HG03060 (cell line): ENCODE data around the gene NDUFS7.
"Not testable (repeated sequence)": the region's sequence is repeated elsewhere in the genome, so short reads cannot be mapped to it uniquely, and the experiment has no call there.

Experiments used
- ATAC-seq: cut with Tn5 transposase; IDR thresholded peaks from one replicate; pipeline ENCODE4 v1.9.1; 2021; ENCODE audit warnings: low read depth, moderate number of reproducible peaks; ENCODE audit not compliant: unreplicated experiment

NDUFS7 gene

DNA sequence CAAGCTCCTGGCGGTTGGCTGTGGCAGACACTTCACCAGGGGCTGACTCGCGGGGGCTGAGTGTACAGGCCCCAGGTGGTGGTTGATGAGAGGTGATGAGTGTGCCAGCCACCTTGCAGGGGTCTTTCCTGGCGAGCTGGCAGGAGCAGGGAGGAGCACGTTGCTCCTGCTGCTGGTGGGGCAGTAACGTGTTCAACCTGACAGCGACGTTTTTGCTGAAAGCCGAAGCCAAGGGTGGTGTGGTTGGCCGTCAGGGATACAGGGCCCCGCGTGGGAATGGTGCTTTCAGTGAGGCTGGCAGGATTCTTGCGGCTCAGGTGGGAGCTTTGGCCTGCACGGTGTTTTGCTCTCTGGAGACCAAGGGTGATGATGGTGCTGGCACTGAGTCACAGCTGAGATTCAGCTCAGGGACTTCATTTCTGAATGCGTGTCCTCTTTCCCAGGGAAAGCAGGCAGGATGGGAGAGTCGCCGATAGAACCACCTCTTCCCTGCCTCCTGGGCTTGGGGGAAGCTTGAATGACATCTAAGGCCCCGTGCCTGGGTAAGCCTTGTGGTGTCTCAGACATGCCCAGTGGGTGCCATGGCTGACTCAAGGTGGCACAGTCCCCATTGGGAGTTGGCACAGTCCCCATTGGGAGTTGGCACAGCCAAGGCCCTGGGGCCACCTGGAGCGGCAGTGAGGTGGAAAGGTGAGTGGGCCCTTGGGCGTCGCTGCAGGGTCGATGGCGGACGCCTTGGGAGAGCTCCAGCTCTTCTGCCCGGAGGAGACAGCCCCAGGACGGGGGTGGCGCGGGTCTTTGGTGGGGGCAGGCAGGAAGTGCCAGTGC, 32.5 kb downstream of the NDUFS7 start:
- no peak for ATAC-seq

DNA sequence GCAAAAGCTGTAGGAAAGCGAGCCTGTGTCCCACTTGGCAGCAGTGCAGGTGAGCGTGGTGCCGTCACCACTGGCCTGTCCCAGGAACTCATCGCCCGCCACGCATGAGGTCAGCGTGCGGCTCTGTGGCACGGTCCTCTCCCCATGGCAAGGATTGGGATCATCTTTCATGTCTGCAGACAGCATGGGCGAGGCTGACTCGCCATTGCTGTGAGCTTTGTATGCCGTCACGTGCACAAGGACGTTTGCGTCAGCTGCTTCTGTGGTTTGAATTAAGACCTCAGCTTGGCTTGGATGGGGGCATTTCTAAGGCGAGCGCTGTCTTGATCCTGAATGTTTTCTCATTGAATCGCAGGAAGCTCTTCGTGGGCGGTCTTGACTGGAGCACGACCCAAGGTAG, 33.4 kb downstream of the NDUFS7 start:
- no peak for ATAC-seq

DNA sequence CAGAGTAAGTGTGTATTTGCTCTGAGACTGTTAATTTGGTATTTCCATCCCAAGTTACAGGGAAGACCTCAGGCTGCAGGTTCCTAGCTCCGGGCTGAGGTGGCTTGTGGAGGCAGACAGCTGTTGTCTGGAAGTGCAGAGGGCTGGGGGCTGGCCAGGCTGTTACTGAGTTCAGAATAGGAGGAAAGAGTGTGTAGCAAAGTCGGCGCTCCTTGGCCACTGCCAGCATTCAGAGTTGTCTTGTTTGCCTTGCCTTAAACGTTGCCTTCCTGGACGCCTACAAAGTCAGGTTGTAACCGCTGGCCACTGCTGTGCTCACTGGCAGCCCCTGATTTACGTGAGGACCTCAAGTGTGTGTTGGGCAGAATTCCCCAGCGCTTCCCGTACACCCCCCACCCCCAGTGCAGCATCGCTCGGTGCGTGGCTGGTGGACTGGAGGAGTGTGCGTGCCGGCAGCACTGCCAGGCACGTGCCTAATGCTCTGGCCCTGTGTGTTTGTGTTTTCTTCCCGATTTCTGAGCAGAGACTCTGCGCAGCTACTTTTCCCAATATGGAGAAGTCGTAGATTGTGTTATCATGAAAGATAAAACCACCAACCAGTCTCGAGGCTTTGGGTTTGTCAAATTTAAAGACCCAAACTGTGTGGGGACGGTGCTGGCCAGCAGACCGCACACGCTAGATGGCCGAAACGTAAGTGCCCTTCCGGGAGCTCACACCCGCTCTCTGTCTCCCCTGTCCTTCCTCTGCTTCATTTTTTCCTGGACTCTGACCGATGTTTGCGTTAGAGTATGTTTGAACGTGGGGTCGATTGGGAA, 34.2 kb downstream of the NDUFS7 start:
- ATAC-seq = no peak

DNA sequence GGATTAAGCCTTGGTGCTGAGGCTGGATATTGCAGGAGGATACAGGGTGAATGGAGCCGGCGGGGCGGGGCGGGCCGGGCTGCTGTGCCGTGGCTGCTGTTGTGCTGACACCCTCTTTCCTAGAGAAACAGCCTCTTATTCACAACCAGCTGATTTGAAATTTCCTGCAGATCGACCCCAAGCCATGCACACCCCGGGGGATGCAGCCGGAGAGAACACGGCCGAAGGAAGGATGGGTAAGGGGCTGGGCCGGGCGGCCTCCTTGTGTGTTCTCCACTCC, 34.7 kb downstream of the NDUFS7 start:
- no peak for ATAC-seq

DNA sequence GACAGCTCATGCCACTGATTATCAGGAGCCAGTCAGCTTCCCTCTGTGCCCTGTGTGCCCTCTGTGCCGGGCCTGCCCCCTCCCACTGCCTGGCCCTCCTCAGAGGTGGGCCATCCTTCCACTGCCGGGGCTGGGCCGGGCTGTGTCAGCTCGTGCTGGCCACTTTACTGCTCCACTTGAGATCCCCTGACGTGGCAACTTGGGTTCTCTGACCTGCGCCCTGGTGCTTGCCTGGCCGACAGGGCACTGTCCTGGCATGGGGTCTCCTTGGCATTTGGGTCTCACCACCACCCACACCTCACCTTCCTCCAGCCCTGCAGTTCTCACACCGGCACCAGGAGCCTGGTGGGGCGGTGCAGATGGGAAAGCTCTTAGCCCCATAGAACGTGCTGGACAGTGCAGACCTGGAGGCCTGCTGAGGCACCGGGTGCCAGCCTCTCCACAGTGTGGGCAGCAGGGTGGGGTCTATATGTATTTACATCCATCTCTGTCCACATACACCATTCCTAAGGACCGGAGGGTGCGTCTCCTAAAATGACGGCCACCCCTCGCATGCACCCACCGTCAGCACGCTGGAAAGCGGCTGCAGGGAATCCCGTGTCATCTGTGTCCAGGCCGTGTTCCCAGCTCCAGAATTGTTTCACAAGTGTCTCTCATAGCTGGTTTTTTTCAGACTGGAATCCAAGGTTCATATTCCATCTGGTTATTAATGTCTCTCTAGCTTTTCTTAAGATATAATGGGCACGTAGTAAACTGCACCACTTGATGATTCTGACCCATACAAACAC, 35.4 kb downstream of the NDUFS7 start:
- no peak for ATAC-seq

DNA sequence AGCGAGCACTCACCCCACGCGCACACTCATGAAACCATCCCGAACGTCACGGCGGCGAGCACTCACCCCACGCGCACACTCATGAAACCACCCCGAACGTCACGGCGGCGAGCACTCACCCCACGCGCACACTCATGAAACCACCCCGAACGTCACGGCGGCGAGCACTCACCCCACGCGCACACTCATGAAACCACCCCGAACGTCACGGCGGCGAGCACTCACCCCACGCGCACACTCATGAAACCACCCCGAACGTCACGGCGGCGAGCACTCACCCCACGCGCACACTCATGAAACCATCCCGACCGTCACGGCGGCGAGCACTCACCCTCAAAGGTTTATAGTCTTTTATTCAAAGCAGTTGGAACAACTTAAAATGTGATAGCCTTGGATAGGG, 36.4 kb downstream of the NDUFS7 start:
- not testable (repeated sequence) for ATAC-seq

DNA sequence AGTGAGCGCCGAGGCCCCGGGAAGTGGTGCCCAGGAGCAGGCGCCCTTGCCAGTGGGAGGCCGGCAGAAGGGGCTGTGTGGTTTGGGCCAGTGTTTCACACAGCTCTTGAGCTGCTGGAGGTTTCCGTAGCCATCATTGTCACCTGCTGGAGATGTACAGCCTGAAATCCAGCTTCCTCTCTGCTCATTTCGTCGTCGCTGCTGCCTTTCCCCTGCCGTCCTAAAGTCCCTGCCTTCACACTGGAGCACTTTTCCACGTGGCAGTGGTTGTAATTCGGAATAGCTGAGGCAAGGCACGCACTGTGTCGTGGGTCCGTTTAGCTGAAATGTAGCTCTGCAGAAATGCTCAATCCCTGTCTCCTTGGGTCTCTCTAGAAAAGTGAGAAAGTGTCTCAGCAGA, 36.9 kb downstream of the NDUFS7 start:
- no peak for ATAC-seq

DNA sequence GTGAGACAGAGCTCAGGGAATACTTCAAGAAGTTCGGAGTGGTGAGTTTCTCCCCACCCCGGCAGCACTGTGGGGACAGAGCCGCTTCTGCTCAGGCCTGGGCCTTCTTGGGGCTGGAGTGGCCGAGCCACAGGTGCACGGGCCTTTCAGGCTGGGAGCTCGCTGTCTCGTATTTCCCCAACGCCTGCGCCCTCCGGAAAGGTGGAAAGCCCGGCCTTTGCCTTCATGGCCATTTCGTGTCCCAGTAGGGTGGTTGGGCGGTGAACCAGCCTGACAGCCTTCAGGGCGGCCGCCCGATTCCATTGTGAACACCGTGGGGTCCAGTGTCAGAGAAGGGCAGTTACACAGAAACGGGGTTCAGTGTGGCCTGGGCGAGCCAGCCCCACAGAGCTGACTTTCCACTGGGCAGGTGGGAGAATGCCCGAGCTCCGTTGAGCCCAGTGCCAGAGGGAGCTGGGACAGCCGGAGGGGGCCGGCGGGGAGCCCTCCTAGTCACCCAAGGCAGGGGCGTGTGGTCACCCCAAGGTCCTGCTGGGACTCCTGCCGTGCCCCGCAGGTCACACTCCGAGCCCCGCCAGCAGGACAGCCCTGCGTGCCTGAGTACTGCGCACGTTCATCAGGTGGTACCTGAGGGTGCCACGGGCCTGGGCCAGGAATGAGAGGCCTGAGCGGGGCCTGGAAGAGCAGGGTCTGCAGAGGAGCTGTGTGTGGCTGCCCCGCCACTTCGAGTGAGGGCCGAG, 37.7 kb downstream of the NDUFS7 start:
- no peak for ATAC-seq

DNA sequence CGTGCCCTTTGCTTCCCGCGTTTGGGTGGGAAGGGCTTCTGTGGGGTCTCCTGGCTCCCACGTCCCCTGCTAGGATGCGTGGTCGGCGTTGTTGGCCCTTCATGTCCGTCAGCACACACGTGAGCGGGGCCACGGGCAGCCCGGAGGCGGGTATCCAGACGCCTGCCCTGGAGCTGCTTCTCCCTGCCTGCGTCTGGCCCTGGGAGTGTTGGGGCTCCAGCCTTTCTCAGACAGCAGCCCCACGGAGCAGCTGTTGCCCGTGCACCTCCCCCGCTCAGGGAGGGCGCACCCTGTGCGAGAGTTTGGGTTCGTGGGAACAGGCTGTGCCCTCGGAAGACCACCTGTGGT, 38.2 kb downstream of the NDUFS7 start:
- no peak for ATAC-seq

DNA sequence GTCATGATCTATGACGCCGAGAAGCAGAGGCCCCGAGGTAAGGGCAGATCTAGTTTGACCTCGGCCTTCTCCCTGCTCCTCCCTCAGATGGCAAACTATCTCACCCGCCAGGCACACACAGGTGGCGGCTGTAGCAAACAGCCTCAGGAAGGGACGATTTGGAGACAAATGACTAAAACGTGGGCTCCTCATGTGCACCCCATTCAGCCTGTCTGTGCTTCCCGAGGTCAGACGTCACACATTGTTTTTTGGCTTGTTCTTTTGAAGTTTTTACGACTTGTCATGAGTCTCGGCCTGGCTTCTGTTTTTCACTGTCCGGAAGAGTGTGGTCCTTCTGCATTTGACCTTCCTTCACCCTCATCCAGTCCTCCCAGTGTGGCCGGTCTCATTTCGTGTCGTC, 38.7 kb downstream of the NDUFS7 start:
- ATAC-seq = no peak

DNA sequence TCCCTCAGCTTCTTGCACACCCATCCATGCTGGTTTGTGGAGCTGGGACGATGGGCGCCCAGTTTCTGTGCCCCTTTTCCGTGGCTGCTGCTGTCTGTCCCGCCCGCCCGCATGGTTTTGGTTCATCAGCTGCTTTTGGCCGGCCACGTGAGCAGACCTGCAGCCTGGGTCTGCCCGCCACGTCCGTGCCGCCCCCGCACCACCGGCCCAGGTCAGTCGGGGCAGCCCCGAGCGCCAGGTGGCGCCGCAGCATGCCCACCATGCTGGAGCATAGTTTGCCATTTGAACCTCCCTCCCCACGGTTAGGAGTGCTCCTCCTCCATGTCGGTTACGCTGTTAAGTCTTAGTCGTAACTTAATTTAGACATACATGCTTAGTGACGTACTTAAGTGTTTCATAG, 39.2 kb downstream of the NDUFS7 start:
- ATAC-seq = no peak

DNA sequence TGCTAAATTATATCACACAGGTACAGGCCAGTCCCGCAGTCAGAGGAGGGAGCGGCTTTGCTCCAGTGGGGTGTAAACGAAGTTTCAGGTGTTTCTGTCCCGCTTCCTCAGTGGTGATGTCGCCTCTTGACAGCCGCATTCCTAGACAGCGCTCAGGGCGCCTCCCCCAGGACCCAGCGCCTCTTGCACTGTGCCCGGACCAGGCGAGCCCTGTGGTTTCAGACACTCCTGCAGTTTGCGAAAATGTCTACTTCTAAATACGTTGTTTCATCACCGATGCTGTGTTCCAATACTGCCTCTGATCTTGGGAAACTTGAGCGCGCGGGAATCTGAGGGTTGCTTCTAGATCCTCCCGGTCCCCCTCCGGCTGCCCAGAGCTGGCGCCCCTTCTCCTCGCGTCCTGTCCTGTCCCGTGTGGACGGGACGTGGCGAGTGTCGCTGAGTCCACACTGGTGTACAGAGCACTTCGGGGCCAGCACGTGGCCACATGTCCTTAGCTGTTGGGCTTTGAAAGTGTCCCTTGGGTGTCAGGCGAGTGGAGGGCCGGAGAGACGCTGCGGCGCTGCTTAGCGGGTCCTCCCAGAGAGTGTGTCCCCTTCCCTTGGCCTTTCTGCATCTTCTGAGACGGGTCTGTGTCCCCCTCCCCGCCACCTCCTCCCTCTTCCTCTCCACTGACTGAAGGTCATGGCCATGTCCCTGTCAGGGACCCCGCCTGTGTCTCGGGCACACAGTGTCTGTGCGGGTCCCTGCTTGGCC, 39.9 kb downstream of the NDUFS7 start:
- ATAC-seq = no peak

DNA sequence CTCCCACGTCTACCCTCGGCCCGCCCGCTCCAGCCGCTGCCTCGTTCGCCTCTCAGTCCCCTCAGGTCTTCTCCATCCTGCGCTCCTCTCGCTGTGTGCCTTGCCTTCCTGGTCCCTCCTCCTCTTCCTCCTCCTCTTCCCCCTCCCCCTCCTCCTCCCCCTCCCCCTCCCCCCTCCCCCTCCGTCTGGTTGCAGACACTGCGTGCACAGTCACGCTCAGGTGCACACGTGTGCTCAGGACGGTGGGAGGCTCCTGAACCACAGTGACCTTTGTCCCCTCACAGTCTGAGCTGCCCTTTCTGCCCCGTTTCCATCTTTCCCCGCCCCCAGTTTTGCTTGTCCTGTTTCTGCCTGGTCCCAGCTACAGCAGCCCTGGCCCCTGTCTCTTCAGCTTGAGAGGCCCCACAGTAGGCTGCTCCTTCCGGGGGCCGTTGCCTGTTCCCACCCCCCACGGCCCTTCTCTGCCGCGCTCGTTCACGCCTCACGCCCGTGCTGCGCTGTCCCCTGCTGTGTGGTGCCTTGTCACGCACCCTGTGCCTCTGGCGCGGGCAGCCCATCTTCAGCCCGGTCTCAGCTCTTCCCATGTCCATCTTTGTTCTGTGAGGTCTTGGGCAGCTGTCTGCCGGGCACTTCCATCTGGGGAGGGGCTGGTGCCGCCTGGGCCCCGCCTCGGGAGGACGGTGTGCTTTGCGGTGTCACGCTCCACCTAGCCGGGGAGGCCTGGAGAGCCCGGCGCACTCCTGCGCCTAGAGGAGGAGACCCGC, 40.7 kb downstream of the NDUFS7 start:
- ATAC-seq = no peak

DNA sequence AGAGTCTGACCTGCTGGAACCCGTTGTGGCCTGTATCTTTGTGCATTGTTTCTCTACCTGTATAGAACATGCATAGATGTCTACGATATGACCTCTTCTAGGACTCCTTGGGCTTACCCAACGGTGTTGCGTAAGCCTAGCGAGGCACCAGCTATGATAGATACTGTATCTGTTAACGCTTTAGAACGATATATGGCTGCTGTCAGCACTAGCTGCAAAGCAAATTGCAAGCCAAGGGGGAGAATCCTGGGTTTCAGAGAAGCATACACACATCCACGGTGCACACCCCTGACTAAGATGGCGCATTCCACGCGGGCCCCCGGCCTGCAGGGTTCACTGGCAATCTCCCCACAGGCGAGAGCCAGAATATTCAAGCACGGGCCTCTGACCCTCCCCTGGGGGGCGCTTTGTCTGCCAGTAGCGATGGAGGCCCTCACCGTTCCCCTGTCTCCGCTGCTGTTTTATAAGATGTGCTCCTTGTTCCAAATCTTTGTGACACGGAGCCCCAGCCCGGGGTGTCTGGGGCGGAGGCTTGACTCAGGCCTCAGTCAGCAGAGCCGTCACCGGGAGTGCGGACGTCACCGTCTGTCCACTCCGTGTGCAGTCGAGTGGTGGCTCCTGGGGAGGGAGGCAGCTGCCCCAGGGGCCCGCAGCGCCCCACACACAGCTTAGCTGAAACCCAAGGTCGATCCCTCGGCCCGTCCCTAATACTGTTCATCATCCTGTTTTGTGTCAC, 41.6 kb downstream of the NDUFS7 start:
- ATAC-seq = no peak

DNA sequence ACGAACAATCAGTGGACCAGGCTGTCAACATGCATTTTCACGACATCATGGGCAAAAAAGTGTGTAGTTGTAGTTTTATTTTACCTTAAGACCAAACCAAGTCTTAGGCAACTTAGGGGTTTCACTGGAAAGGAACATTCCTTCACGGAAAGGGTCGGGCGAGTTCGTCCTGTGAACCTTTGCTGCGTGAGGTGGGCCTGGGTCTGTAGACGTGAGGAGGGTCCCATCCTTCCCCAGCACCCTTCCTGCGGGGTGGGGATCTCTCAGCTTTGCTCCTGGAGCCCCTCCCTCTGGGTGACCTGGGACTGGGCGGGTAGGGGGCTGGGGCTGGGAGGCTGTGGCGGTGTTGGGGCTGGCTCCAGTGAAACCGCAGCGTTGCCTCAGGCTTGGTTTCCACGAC, 42.2 kb downstream of the NDUFS7 start:
- no peak for ATAC-seq

DNA sequence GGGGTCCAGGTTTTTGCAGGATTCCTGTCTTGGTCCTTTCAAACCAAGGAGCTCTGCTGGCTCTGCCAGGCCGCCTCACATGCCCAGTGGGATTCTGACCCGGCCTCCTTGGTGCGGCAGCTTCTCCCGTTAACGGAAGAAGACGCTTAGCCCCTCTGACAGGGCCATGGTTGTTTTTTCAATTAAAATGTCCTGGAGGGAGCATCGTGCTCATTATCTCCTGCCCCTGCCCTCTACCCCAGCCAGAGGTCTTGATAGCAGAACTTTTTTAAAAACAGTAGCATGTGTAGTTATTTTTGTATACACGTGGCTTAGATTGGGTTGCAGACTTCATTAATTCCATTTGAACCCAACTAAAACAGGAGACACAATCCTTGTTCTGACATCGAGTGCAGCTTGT, 43.0 kb downstream of the NDUFS7 start:
- no peak for ATAC-seq

DNA sequence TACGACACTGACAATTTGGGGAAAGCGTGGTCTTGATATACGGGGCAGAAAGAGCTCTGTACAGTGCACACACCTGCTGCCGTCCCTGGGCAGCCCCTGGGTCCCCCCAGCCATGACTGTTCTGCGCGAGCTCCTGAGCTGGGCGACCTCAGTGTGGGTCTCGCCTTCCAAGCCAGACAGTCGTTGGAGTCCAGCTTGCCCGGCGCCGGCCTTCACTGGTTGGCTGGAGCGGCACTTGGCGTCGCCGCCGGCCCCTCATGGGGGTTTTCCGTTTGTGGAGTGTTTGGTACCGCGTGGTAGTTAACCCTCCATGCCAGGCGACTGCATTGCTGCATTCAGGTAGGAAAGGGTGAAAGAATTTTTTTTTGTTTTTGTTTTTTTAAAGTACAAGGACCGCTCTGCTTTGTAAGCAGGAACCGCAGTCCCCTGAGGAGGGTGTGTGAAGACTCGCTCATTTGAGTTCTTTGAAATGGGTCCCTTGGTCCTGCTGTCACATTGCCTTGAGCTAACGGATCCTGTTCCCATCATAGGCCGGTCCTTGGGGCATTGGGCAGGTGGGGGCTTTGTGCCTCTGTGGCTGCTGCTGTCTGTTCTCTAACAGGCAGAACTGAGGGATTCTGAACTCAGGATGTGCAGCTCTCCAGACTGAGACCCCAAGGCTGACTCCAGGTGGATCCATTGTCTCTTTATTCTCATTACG, 43.7 kb downstream of the NDUFS7 start:
- ATAC-seq = no peak

DNA sequence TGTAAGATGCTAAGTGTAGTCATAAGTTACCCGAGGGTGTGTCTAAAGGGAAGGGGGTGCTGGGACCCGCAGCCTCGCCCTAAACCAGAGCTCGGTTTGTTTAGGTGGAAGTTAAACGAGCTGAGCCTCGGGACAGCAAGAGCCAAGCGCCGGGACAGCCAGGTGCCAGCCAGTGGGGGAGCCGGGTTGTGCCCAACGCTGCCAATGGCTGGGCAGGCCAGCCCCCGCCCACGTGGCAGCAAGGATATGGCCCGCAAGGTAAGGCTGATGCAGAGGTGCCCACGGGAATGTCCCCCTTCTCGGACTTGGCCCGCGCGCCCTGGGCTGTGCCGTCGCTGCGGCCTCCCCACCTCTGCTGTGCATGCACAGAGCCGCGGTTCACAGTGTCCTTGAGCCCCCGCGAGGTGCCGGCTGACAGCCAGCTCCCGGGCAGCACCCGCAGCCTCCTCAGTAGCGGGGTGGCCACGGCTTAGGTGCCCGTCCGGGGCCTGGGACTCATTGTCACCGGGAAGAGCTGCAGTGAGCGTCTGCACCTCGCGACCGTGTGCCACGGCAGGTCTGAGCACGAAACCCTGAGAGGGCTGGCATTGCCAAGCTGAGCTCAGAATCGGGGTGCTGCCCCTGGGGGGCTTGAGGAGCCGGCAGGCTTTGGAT, 45.2 kb downstream of the NDUFS7 start:
- ATAC-seq = no peak
